Adipocyte (in vitro differentiated cells): Measurements from ENCODE around the gene PTPN18.
"Not testable (repeated sequence)": the region's sequence is repeated elsewhere in the genome, so short reads cannot be mapped to it uniquely, and the experiment has no call there.

Source experiments
- DNase-seq: peaks from one replicate; pipeline ENCODE4 v3.0.0-alpha.2; 2015; ENCODE audit warnings: low read depth
- H3K27me3 ChIP-seq: replicated peaks from 2 replicates; pipeline ENCODE4 v1.7.0; 2013; ENCODE audit warnings: mild to moderate bottlenecking, low read length, moderate library complexity; ENCODE audit not compliant: control insufficient read depth, insufficient read depth
- H3K36me3 ChIP-seq: 2 replicates; pipeline ENCODE4 v1.7.0; 2013; ENCODE audit warnings: low read length, mild to moderate bottlenecking, moderate library complexity; ENCODE audit not compliant: control insufficient read depth, insufficient read depth, severe bottlenecking
- H3K4me1 ChIP-seq: 2 replicates; pipeline ENCODE4 v1.7.0; 2013; ENCODE audit warnings: mild to moderate bottlenecking, low read length, moderate library complexity; ENCODE audit not compliant: control insufficient read depth, insufficient read depth
- H3K4me3 ChIP-seq: 2 replicates; pipeline ENCODE4 v1.7.0; 2013; ENCODE audit warnings: mild to moderate bottlenecking, low read length, moderate library complexity
- H3K9ac ChIP-seq: 2 replicates; pipeline ENCODE4 v1.7.0; 2013; ENCODE audit warnings: mild to moderate bottlenecking, low read length, moderate library complexity
- H3K9me3 ChIP-seq: 2 replicates; pipeline ENCODE4 v1.7.0; 2013; ENCODE audit warnings: mild to moderate bottlenecking, low read length, moderate library complexity; ENCODE audit not compliant: control insufficient read depth

The PTPN18 gene

GRCh38 chr2:130332271-130333073, 23.4 kb upstream of the PTPN18 start:
- no peak overlapping the region for H3K4me3 ChIP-seq

GRCh38 chr2:130333253-130333652, 22.6 kb upstream of the PTPN18 start:
- Histone ChIP-seq H3K4me1 (peaks cover 14% of the 10 kb centered on the region), H3K27me3 (peaks cover 23% of the 10 kb centered on the region)

More at GRCh38 chr2:130332271-130333073, 23.4 kb upstream of the PTPN18 start:
- H3K36me3 ChIP-seq = no peaks in the 10 kb centered on the region
- peaks cover 5% of the 10 kb centered on the region for H3K9me3 ChIP-seq
- H3K9ac ChIP-seq = peak overlapping the region; percentile 37
- peak; percentile 94 for DNase-seq
- H3K4me1 ChIP-seq = peaks cover 7% of the 10 kb centered on the region
- peaks cover 23% of the 10 kb centered on the region for H3K27me3 ChIP-seq

GRCh38 chr2:130334026-130334425, 21.8 kb upstream of the PTPN18 start:
- H3K36me3 ChIP-seq = peaks cover 8% of the 10 kb centered on the region
- no peak overlapping the region for H3K4me3 ChIP-seq
- peaks cover 23% of the 10 kb centered on the region for H3K27me3 ChIP-seq
- peaks cover 5% of the 10 kb centered on the region for H3K9me3 ChIP-seq
- peaks cover 15% of the 10 kb centered on the region for H3K4me1 ChIP-seq
- no peak for DNase-seq
- H3K9ac ChIP-seq = no peak overlapping the region

More at GRCh38 chr2:130333253-130333652, 22.6 kb upstream of the PTPN18 start:
- H3K9ac ChIP-seq, H3K4me3 ChIP-seq, DNase-seq, H3K9me3 ChIP-seq, H3K36me3 ChIP-seq: not testable (repeated sequence)

GRCh38 chr2:130335226-130335625, 20.6 kb upstream of the PTPN18 start:
- H3K9me3 ChIP-seq = peaks cover 5% of the 10 kb centered on the region

DNA sequence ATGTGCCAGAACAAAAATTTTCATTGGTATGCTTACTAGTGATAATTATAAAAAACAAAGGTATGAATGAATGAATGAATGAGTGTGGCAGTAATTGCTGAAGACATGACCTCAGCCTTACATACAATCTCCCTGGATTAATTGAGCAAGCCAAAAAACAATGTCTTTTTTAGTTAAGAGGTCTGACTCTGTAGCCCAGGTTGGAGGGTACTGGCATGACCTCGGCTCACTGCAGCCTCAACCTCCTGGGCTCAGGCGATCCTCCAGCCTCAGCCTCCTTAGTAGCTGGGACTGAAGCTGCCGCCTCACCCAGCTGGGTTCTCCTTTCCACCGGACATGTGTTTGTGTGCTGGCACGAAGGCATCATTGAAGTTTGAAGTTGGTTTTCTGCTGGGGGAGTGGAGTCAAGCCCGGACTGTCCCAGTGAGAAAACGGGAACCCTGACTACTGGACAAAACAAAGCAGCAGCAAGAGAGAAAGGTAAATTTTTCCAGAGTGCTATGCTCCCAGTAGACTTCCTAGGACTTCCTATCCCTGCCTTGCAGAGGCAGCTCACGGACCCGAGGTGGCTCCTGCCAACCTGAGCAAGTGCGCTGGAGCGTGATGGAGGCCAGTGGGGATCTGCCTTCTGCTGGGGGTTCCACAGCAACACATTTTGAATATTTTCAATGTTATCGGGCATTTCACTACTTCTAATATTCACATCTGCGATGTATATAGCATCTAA, 19.5 kb upstream of the PTPN18 start:
- DNase-seq = no peak
- Histone ChIP-seq H3K36me3 (peaks cover 10% of the 10 kb centered on the region), H3K4me3 (no peak overlapping the region)

More at GRCh38 chr2:130335226-130335625, 20.6 kb upstream of the PTPN18 start:
- Histone ChIP-seq H3K9ac (no peak overlapping the region), H3K27me3 (peaks cover 17% of the 10 kb centered on the region), H3K4me3 (no peak overlapping the region), H3K4me1 (peaks cover 15% of the 10 kb centered on the region), H3K36me3 (peaks cover 10% of the 10 kb centered on the region)
- no peak for DNase-seq

DNA sequence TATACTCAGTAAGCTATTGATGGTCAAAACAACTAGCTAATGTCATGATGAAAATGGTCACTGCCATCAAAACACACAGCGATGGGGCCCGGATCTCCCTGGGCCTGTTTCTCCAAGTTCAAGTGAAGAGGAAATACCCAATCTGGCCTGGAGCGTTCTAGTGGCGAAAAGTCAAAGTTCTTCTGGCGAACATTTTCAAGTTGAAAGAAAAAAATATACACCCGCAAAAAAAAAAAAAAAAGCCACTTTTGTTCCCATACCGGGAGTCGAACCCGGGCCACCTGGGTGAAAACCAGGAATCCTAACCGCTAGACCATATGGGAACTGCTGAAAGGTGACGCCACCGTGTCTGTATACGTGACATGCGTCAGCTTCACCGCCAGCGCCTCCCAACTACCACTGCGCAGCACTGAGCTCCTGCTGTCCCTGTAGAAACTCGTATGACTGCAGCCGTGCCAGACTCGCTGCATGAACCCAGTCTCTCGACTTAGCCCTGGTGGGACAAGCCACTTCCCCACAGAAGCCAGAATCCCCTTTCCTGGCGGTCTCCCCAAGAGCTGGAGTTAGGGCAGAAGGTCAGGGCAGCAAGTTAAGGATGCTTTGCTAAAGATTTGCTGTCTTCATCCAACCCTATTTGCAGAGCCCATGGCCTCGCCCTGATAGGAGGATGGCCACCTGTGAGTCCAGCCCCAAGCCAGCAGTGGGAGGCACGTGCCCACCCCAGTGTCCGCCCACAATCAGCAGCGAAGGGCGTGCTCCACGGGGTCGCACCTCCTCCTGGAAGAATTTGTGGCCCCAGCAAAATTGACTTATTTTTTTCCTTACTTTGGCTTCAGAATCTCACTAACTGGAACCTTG, 18.8 kb upstream of the PTPN18 start:
- H3K36me3 ChIP-seq = peaks cover 10% of the 10 kb centered on the region
- DNase-seq = peak; percentile 87
- H3K9me3 ChIP-seq = peaks cover 5% of the 10 kb centered on the region
- no peak overlapping the region for H3K9ac ChIP-seq
- H3K27me3 ChIP-seq = peaks cover 1% of the 10 kb centered on the region
- peak overlapping the region; percentile 45 for H3K4me3 ChIP-seq
- H3K4me1 ChIP-seq = peaks cover 20% of the 10 kb centered on the region

More for the DNA sequence above, 19.5 kb upstream of the PTPN18 start:
- Histone ChIP-seq H3K27me3 (peaks cover 6% of the 10 kb centered on the region), H3K4me1 (peaks cover 18% of the 10 kb centered on the region), H3K9me3 (peaks cover 5% of the 10 kb centered on the region), H3K9ac (no peak overlapping the region)

GRCh38 chr2:130337735-130338325, 18.0 kb upstream of the PTPN18 start:
- peak; percentile 70 for DNase-seq
- Histone ChIP-seq H3K36me3 (peaks cover 10% of the 10 kb centered on the region), H3K4me3 (peak overlapping the region; percentile 45), H3K9me3 (peaks cover 5% of the 10 kb centered on the region), H3K4me1 (peaks cover 17% of the 10 kb centered on the region), H3K9ac (no peak overlapping the region), H3K27me3 (no peaks in the 10 kb centered on the region)

DNA sequence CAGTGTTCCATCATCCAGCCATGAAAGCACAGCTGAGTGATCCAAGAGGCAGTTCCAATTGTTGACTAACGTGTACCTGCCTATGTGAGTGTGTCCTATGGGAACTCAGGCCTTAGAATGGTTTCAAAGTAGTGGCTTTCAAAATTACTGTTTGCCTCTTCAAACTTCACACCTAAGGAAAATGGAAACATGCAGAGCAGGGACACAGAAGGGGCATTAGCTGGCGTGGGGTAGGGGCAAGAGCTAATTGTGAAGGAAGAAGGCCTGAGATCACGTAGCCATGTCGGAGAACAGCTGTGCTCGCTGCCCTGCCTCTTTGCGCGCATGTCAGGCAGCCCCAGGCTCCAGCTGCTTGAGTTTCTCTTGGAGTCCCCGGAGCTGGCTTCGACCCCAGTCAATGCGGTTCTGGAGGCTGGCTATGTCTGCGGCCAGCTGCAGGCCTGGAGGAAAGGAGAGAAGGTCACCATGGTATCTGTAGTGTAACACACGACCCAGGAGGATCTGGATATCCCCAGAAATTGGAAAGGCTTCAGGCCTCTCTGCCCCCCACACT, 17.0 kb upstream of the PTPN18 start:
- no peaks in the 10 kb centered on the region for H3K27me3 ChIP-seq
- H3K4me1 ChIP-seq = peaks cover 20% of the 10 kb centered on the region
- peaks cover 5% of the 10 kb centered on the region for H3K9me3 ChIP-seq
- H3K9ac ChIP-seq = no peak overlapping the region
- no peak for DNase-seq
- H3K36me3 ChIP-seq = peaks cover 10% of the 10 kb centered on the region
- H3K4me3 ChIP-seq = no peak overlapping the region

GRCh38 chr2:130339885-130340745, 15.7 kb upstream of the PTPN18 start:
- peaks cover 4% of the 10 kb centered on the region for H3K9me3 ChIP-seq
- H3K36me3 ChIP-seq = peaks cover 18% of the 10 kb centered on the region
- H3K4me1 ChIP-seq = peaks cover 21% of the 10 kb centered on the region
- no peaks in the 10 kb centered on the region for H3K27me3 ChIP-seq
- no peak for DNase-seq
- no peak overlapping the region for H3K9ac ChIP-seq
- H3K4me3 ChIP-seq = no peak overlapping the region

DNA sequence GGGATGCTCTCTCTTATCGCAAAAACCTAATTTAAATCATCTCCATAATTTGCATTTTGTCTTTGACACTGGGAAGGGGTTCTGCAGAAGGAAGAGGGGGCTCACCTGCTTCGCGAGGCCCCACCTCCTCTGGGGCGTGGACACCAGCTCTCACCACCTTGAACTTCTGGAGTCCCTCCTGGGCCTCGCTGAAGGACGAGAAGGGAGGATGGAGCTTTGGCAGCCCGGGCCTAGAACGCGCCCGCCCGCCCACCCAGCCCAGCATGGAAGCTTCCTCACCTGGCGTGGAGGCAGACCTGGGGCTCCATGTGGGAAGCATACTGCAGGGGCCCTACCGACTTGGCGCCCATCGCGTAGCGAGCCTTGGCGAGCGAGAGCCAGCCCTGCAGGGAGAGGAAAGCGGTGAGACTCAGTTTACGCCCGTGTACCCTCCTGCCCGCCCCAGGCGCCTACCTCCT, 14.3 kb upstream of the PTPN18 start:
- DNase-seq = no peak
- no peaks in the 10 kb centered on the region for H3K9me3 ChIP-seq
- peaks cover 21% of the 10 kb centered on the region for H3K4me1 ChIP-seq
- H3K9ac ChIP-seq = peak overlapping the region; percentile 86
- no peaks in the 10 kb centered on the region for H3K27me3 ChIP-seq
- H3K36me3 ChIP-seq = peaks cover 33% of the 10 kb centered on the region
- H3K4me3 ChIP-seq = peak overlapping the region; percentile 89
